H1 (cell line): Measurements from ENCODE around the gene PDZD2. TPM values are rescaled to one million over a fixed set of nuclear protein-coding genes. Genes with fewer than 3 reads are reported as not detected.

Experiments used
- CHD7 ChIP-seq: fragments of 300-600 bp; sonication (generic); IDR thresholded peaks from 2 replicates; pipeline ENCODE4 v1.7.1; 2012; ENCODE audit warnings: low read length, moderate library complexity, mild to moderate bottlenecking, inconsistent platforms; ENCODE audit not compliant: insufficient replicate concordance
- EZH2 ChIP-seq: fragments of 200-600 bp; sonication (generic); IDR thresholded peaks from 2 replicates; pipeline ENCODE4 v1.7.1; 2012; ENCODE audit warnings: low read depth, mild to moderate bottlenecking, moderate library complexity, low read length, inconsistent platforms; ENCODE audit not compliant: severe bottlenecking
- RNF2 ChIP-seq: fragments of 200-900, 300-1000 bp; sonication (generic); IDR thresholded peaks from 2 replicates; pipeline ENCODE4 v1.7.1; 2016; ENCODE audit warnings: borderline replicate concordance, low read depth, mild to moderate bottlenecking, antibody characterized with exemption, low read length; ENCODE audit not compliant: poor library complexity, severe bottlenecking; ENCODE audit errors: missing control alignments
- YY1 ChIP-seq: IDR thresholded peaks from 2 replicates; pipeline ENCODE4 v1.6.1; 2011; ENCODE audit warnings: low read depth, mild to moderate bottlenecking, low read length
- polyA plus RNA-seq, 7 experiments: library from polyadenylated mRNA; depleted of rRNA in 3 of 7; stranded (reverse) in 5 of 7; unstranded in 2 of 7; fragments of >200 nt in 5 of 7; fragments of 200-250 nt in 2 of 7; gene quantifications; 1 replicate in 5 of 7; 2 replicates in 1 of 7; 4 replicates in 1 of 7; pipeline versions ENCODE4 v1.2.1 to v1.2.3, GENCODE V29; 2011 to 2013; ENCODE audit warnings: missing spikeins in 2 of 7, mixed read lengths in 2 of 7
- total RNA-seq: library from RNA; stranded (reverse); fragmentation: NEBNext Ultra II Directional; extraction: Animal tissue kit (Norgen Biotek cat#: 25700); gene quantifications from 2 replicates; pipeline ENCODE4 v1.2.1, GENCODE V29; 2021

The PDZD2 gene
- total and polyA plus RNA-seq, 2 of the 8 experiments (the other 6 are each of a cell fraction or from before 2014, with no cell fraction given): 1.2 to 6.8 TPM

- TF ChIP-seq CHD7 (no peak), YY1 (no peak), RNF2 (no peak), EZH2 (no peak)
Observed at GRCh38 chr5:31798168-31798567, 159.2 kb downstream of the PDZD2 start (continued).
